Esophagus muscularis mucosa (tissue), 4 donors: ENCODE measurements around the gene PLCD1. TPM values are rescaled to one million over a fixed set of nuclear protein-coding genes. Genes with fewer than 3 reads are reported as not detected.

Source experiments
- DNase-seq: peaks from one replicate; pipeline ENCODE4 v3.0.0-alpha.2; 2017; ENCODE audit errors: extremely low spot score
- H3K27ac ChIP-seq, 4 donors: fragments of 200-600 bp; sonication (generic); replicated peaks in 1 of 4; 1 replicate in 3 of 4; 2 replicates in 1 of 4; pipeline ENCODE4 v1.5.1; 2016 to 2019; ENCODE audit warnings: mild to moderate bottlenecking in 1 of 4
- H3K27me3 ChIP-seq, 4 donors: fragments of 200-600 bp; sonication (generic); one replicate each; pipeline versions ENCODE4 v1.5.1 to v1.6.0; 2016 to 2019
- H3K36me3 ChIP-seq, 4 donors: fragments of 200-600 bp; sonication (generic); one replicate each; pipeline ENCODE4 v1.5.1; 2016 to 2019
- H3K4me1 ChIP-seq, 4 donors: fragments of 200-600 bp; sonication (generic); one replicate each; pipeline ENCODE4 v1.5.1; 2016 to 2019
- H3K4me3 ChIP-seq, 4 donors: fragments of 200-600 bp; sonication (generic); 1 replicate in 2 of 4; 2 replicates in 2 of 4; pipeline ENCODE4 v1.5.1; 2016 to 2019; ENCODE audit warnings: mild to moderate bottlenecking in 4 of 4, moderate library complexity in 1 of 4
- H3K9me3 ChIP-seq, 4 donors: fragments of 200-600 bp; sonication (generic); 1 replicate in 3 of 4; 2 replicates in 1 of 4; pipeline ENCODE4 v1.5.1; 2016 to 2019
- EP300 ChIP-seq: sonication (generic); formaldehyde crosslinking; IDR thresholded peaks from one replicate; pipeline ENCODE4 v1.6.1; 2017; ENCODE audit warnings: antibody characterized with exemption
- POLR2A ChIP-seq: fragments of 450-650 bp; IDR thresholded peaks from one replicate; pipeline ENCODE4 v1.6.1; 2017; ENCODE audit warnings: antibody characterized with exemption, moderate library complexity, mild to moderate bottlenecking, low read depth
- POLR2AphosphoS5 ChIP-seq, 2 donors: sonication (generic); formaldehyde crosslinking; IDR thresholded peaks; one replicate each; pipeline ENCODE4 v1.6.1; 2017; ENCODE audit warnings: antibody characterized with exemption in 2 of 2
- WGBS: methylation state at CpG from one replicate; pipeline ENCODE4 v1.1.5; 2018; 5-methylcytosine and 5-hydroxymethylcytosine counted together
- intact Hi-C: fragments of 100-400 bp; cut with DNase I; formaldehyde crosslinking; loops from one replicate; pipeline ENCODE4 v1.15.1; 2023
- total RNA-seq, 4 donors: library from RNA; depleted of rRNA; stranded (reverse); fragments of >200 nt; gene quantifications; one replicate each; pipeline versions ENCODE4 v1.1.0 to v1.2.1, GENCODE V29; 2016
- TF ChIP-seq, protein P1 (sequence below), 3 experiments: fragments of 200-600 bp in 2 of 3; fragments of 450-650 bp in 1 of 3; sonication (generic) in 2 of 3; IDR thresholded peaks; one replicate each; pipeline ENCODE4 v1.5.1; 2017 to 2019; ENCODE audit warnings: antibody characterized with exemption in 3 of 3, mild to moderate bottlenecking in 2 of 3, moderate library complexity in 1 of 3

The PLCD1 gene
- total RNA-seq, 4 donors from 2014 or later: 21.0 to 35.3 (median 28.5) TPM

DNA sequence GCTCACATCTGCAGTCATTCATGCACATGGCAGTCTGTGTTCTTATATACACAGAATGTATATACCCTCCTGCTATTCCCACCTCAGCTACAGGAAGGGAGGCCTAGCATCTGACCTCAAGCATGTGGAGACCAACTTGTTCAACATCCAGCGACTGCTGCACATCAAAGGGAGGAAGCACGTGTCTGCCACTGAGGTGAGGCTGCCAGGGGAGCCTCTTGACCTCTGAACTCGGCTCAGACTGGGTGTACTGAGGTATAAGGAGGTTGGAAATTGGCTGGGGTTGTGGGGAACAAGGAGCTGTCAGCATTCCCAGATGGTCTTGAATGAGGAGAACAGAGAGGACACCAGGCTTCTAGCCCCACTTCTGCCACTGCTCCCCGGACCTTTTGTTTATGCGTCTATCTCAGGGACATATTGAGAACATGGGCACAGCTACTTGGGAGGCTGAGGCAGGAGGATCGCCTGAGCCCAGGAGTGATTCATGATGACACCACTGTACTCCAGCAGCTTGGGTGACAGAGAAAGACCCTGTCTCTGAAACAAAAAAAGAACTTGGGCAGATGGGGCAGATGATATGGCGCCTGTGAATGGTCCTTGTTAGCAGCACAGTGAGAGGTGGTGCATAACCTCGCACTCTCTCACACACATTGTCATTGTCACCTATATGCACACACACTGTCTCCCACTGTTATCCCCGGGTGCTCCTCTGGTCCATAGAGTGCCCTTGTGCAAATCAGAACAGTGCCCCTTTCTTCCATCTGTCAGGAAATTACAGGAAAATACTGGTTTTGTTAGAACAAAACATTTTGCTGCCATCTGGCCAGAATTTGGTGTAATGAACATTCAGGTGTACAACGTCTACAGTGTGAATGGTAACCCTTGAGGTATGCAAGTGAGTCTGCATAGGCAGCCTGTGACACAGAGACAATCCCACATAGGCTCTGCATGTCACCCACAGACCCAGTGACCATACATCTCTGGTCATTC, 33.5 kb downstream of the PLCD1 start:
- Histone ChIP-seq H3K27ac (no peak overlapping the region), H3K4me3 (no peak overlapping the region), H3K4me1 (peaks cover 18 to 47% (median 38%) of the 10 kb centered on the region in 4 donors), H3K27me3 (no peaks in the 10 kb centered on the region), H3K36me3 (peaks cover 0 to 3% (median 1%) of the 10 kb centered on the region in 4 donors), H3K9me3 (no peaks in the 10 kb centered on the region)
- WGBS: 85% methylated on average over 10 of the region's 10 CpGs
- DNase-seq: no peak
- intact Hi-C loops: no loop called here
- TF ChIP-seq POLR2AphosphoS5 (IDR thresholded peaks at IDR 0.05) (no peak), EP300 (no peak), POLR2A (no peak)
- TF ChIP-seq, protein P1, sequence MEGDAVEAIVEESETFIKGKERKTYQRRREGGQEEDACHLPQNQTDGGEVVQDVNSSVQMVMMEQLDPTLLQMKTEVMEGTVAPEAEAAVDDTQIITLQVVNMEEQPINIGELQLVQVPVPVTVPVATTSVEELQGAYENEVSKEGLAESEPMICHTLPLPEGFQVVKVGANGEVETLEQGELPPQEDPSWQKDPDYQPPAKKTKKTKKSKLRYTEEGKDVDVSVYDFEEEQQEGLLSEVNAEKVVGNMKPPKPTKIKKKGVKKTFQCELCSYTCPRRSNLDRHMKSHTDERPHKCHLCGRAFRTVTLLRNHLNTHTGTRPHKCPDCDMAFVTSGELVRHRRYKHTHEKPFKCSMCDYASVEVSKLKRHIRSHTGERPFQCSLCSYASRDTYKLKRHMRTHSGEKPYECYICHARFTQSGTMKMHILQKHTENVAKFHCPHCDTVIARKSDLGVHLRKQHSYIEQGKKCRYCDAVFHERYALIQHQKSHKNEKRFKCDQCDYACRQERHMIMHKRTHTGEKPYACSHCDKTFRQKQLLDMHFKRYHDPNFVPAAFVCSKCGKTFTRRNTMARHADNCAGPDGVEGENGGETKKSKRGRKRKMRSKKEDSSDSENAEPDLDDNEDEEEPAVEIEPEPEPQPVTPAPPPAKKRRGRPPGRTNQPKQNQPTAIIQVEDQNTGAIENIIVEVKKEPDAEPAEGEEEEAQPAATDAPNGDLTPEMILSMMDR (IDR thresholded peaks at IDR 0.05): no peak

GRCh38 chr3:37994639-37994972, 34.8 kb downstream of the PLCD1 start:
- WGBS: 36% methylated on average over 2 of the region's 2 CpGs
- intact Hi-C loops: no loop called here
- Histone ChIP-seq H3K9me3 (no peaks in the 10 kb centered on the region), H3K4me1 (peaks cover 18 to 47% (median 38%) of the 10 kb centered on the region in 4 donors), H3K27ac (peak overlapping the region; percentile 68 to 85 (median 74)), H3K36me3 (no peaks in the 10 kb centered on the region), H3K27me3 (no peaks in the 10 kb centered on the region), H3K4me3 (peak overlapping the region; percentile 66 to 73 (median 69))
- TF ChIP-seq, protein P1 (IDR thresholded peaks at IDR 0.05): no peak
- no peak for TF ChIP-seq EP300
- no peak for TF ChIP-seq POLR2AphosphoS5 (IDR thresholded peaks at IDR 0.05)
- TF ChIP-seq POLR2A: no peak
- no peak for DNase-seq

DNA sequence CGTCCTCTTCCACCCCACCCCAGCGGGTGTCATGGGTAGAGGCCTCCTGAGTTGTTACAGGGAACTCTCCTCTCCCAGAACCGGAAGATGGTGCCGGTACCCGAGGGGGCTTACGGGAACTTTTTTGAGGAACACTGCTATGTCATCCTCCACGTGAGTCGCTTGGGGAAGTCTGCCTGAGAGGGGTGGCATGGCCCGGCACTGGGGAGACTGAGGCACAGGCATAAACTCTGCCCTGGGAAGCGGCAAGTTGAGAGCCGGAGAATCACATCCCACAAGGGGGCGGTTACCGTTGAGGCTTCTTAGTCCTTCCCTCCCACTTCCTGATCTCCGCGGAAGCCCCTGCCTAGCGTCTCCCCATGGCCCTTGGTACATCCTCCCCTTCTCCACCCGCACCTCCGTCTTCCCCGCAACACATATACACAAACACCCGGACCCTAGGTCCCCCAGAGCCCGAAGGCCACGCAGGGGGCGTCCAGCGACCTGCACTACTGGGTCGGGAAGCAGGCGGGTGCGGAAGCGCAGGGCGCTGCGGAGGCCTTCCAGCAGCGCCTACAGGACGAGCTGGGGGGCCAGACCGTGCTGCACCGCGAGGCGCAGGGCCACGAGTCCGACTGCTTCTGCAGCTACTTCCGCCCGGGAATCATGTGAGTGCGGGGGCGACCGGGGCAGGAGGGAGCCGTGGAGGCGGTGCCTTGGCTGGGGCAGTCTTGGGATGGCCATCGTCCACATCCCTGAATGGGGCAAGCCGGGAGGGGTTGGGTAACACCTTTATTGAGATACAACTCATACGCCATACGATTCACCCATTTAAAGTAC, 35.4 kb downstream of the PLCD1 start:
- DNase-seq: peak; percentile 96
- Histone ChIP-seq H3K9me3 (no peaks in the 10 kb centered on the region), H3K4me1 (peaks cover 13 to 42% (median 33%) of the 10 kb centered on the region in 4 donors), H3K36me3 (no peaks in the 10 kb centered on the region), H3K27ac (peak overlapping the region; percentile 68 to 85 (median 74)), H3K27me3 (no peaks in the 10 kb centered on the region), H3K4me3 (peak overlapping the region; percentile 66 to 73 (median 69))
- intact Hi-C loops: no loop called here
- TF ChIP-seq EP300: no peak
- TF ChIP-seq POLR2A: no peak
- TF ChIP-seq POLR2AphosphoS5 (IDR thresholded peaks at IDR 0.05): peak; percentile 79
- TF ChIP-seq, protein P1 (IDR thresholded peaks at IDR 0.05): peak in 2 of 3 experiments; percentile 11 to 15
- 1% methylated on average over 21 of the region's 49 CpGs for WGBS

DNA sequence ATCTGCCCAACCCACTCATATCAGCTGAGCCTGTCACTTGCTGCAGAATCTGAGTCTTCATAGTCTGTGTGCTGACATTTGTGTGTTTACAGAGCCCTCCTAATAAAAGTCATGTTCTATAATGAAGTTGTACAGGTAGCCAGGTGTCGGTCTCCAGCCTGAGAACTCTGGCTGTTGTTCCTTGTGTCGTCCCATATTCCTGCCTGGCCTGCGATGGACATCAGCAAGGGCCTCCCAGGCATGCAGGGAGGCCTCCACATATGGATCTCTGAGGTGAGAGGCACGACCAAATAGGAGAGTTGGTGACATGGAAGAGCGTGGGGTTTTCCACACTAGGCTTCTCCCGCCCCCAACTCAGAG, 36.0 kb downstream of the PLCD1 start:
- H3K36me3 ChIP-seq: no peaks in the 10 kb centered on the region
- no peaks in the 10 kb centered on the region for H3K9me3 ChIP-seq
- no peaks in the 10 kb centered on the region for H3K27me3 ChIP-seq
- no peak for DNase-seq
- peaks cover 12 to 38% (median 30%) of the 10 kb centered on the region in 4 donors for H3K4me1 ChIP-seq
- peak overlapping the region; percentile 66 to 73 (median 69) for H3K4me3 ChIP-seq
- intact Hi-C loops: no loop called here
- peak overlapping the region; percentile 68 to 85 (median 74) for H3K27ac ChIP-seq
- 58% methylated on average over 2 of the region's 6 CpGs for WGBS
- no peak for TF ChIP-seq EP300
- no peak for TF ChIP-seq POLR2AphosphoS5 (IDR thresholded peaks at IDR 0.05)
- TF ChIP-seq, protein P1 (IDR thresholded peaks at IDR 0.05): no peak
- no peak for TF ChIP-seq POLR2A
